Measurements from ENCODE around the gene MGAT4B. TPM values are rescaled to one million over a fixed set of nuclear protein-coding genes. Genes with fewer than 3 reads are reported as not detected.
"Not testable (repeated sequence)": the region's sequence is repeated elsewhere in the genome, so short reads cannot be mapped to it uniquely, and the experiment has no call there.

MGAT4B gene
- 354 and 372 TPM in 2 replicates for total RNA-seq

GRCh38 chr5:179806250-179807048 lies at the start of gene MGAT4B:
Gene MGAT4B, minus strand, starts transcription at chr5:179806866. Its CDS starts 283 bp downstream, at chr5:179806583.
- no peak for DNase-seq (ENCODE audit: extremely low read depth, low read depth, low spot score)

- no peak for DNase-seq (ENCODE audit: extremely low read depth, low read depth, low spot score)
Measured at GRCh38 chr5:179854356-179854755, 47.7 kb upstream of the MGAT4B start.

GRCh38 chr5:179852993-179853547 lies 46.4 kb upstream of the MGAT4B start:
- no peak for DNase-seq (ENCODE audit: extremely low read depth, low read depth, low spot score)

GRCh38 chr5:179841621-179842020 lies 35.0 kb upstream of the MGAT4B start:
- DNase-seq (ENCODE audit: extremely low read depth, low read depth, low spot score), result no peak

GRCh38 chr5:179840766-179841165 lies 34.1 kb upstream of the MGAT4B start:
- DNase-seq (ENCODE audit: extremely low read depth, low read depth, low spot score), result no peak

GRCh38 chr5:179840321-179840720 lies 33.7 kb upstream of the MGAT4B start:
- no peak for DNase-seq (ENCODE audit: extremely low read depth, low read depth, low spot score)

GRCh38 chr5:179839328-179840256 lies 32.9 kb upstream of the MGAT4B start:
- no peak for DNase-seq (ENCODE audit: extremely low read depth, low read depth, low spot score)

GRCh38 chr5:179837076-179838011 lies 30.7 kb upstream of the MGAT4B start:
- DNase-seq (ENCODE audit: extremely low read depth, low read depth, low spot score), result no peak

GRCh38 chr5:179836225-179837019 lies 29.8 kb upstream of the MGAT4B start:
- no peak for DNase-seq (ENCODE audit: extremely low read depth, low read depth, low spot score)

- not testable (repeated sequence) for DNase-seq (ENCODE audit: extremely low read depth, low read depth, low spot score)
Measured at GRCh38 chr5:179834871-179835270, 28.2 kb upstream of the MGAT4B start.

- DNase-seq (ENCODE audit: extremely low read depth, low read depth, low spot score), result no peak
Measured at GRCh38 chr5:179834120-179834519, 27.5 kb upstream of the MGAT4B start.

- no peak for DNase-seq (ENCODE audit: extremely low read depth, low read depth, low spot score)
Measured at GRCh38 chr5:179833709-179834070, 27.0 kb upstream of the MGAT4B start.

GRCh38 chr5:179833056-179833708 lies 26.5 kb upstream of the MGAT4B start:
- no peak for DNase-seq (ENCODE audit: extremely low read depth, low read depth, low spot score)

GRCh38 chr5:179832039-179832745 lies 25.5 kb upstream of the MGAT4B start:
- DNase-seq (ENCODE audit: extremely low read depth, low read depth, low spot score), result no peak

- no peak for DNase-seq (ENCODE audit: extremely low read depth, low read depth, low spot score)
Measured at GRCh38 chr5:179830818-179831468, 24.3 kb upstream of the MGAT4B start.

- no peak for DNase-seq (ENCODE audit: extremely low read depth, low read depth, low spot score)
Measured at GRCh38 chr5:179829732-179830435, 23.2 kb upstream of the MGAT4B start.

GRCh38 chr5:179828756-179829421 lies 22.2 kb upstream of the MGAT4B start:
- DNase-seq (ENCODE audit: extremely low read depth, low read depth, low spot score), result no peak
